A549 (cell line): ENCODE measurements around the gene LMAN1L. TPM values are rescaled to one million over a fixed set of nuclear protein-coding genes. Genes with fewer than 3 reads are reported as not detected.

Source experiments
- ATAC-seq, 2 experiments: fragments of 200-7000 bp in 1 of 2; fragments of >200 bp in 1 of 2; cut with Nextera tagmentation in 1 of 2; cut with Tn5 transposase in 1 of 2; 3 replicates each; pipeline versions ENCODE4 v1.8.0 to v1.9.1; 2018 to 2020; ENCODE audit warnings: mild to moderate bottlenecking in 1 of 2, moderate library complexity in 1 of 2
- CTCF ChIA-PET: fragments of 300-600 bp; sonication (Branson Sonifier 250); formaldehyde crosslinking; extraction: SDS; loops from one replicate; lab custom pipeline; 2021; ENCODE audit warnings: antibody characterized with exemption, inconsistent platforms; lab: Yijun Ruan, JAX
- POLR2A ChIA-PET: fragments of 350-600 bp; formaldehyde crosslinking; extraction: SDS; loops from one replicate; lab custom pipeline; 2021; ENCODE audit warnings: antibody characterized with exemption, inconsistent platforms; lab: Yijun Ruan, JAX
- DNase-seq, 2 experiments: peaks; one replicate each; pipeline versions ENCODE4 v3.0.0 to v3.0.0-alpha.2; 2011 to 2016; ENCODE audit warnings: low read depth in 1 of 2, low spot score in 1 of 2
- FAIRE-seq: peaks from 2 replicates; lab custom pipeline; 2011; peaks lifted over from hg19 to GRCh38; lab: Jason Lieb, UNC
- H3K27ac ChIP-seq, 2 experiments: fragments of >200 bp; sonication (Bioruptor Twin); formaldehyde crosslinking; 3 replicates each; pipeline ENCODE4 v1.5.1; 2016 to 2017
- H3K4me1 ChIP-seq: fragments of >200 bp; sonication (Bioruptor Twin); formaldehyde crosslinking; 3 replicates; pipeline ENCODE4 v1.6.1; 2016
- H3K4me2 ChIP-seq: fragments of >200 bp; sonication (Bioruptor Twin); formaldehyde crosslinking; 3 replicates; pipeline ENCODE4 v1.6.1; 2016
- H3K4me3 ChIP-seq: fragments of >200 bp; sonication (Bioruptor Twin); formaldehyde crosslinking; 3 replicates; pipeline ENCODE4 v1.5.1; 2016
- H3K9me3 ChIP-seq: fragments of >200 bp; sonication (Bioruptor Twin); formaldehyde crosslinking; 3 replicates; pipeline ENCODE4 v1.6.1; 2016
- CEBPB ChIP-seq, 2 experiments: fragments of >200 bp in 1 of 2; sonication (Bioruptor Twin) in 1 of 2; formaldehyde crosslinking in 1 of 2; IDR thresholded peaks; 2 replicates each; pipeline ENCODE4 v1.6.1; 2012 to 2016
- CHD2 ChIP-seq: fragments of 150-350 bp; IDR thresholded peaks from 2 replicates; pipeline ENCODE4 v1.6.1; 2014; ENCODE audit warnings: low read length; ENCODE audit not compliant: partially characterized antibody
- CTCF ChIP-seq: fragments of >200 bp; sonication (Bioruptor Twin); formaldehyde crosslinking; IDR thresholded peaks from 3 replicates; pipeline ENCODE4 v1.5.1; 2016
- E2F6 ChIP-seq: IDR thresholded peaks from 2 replicates; pipeline ENCODE4 v1.6.1; 2012; ENCODE audit warnings: low read depth, borderline replicate concordance
- EHMT2 ChIP-seq: fragments of 200-600 bp; sonication (generic); IDR thresholded peaks from 2 replicates; pipeline ENCODE4 v1.6.1; 2016; ENCODE audit warnings: antibody characterized with exemption, low read depth, mild to moderate bottlenecking, moderate library complexity
- FOSB ChIP-seq: fragments of 250-450 bp; sonication (Bioruptor Pico); IDR thresholded peaks from 2 replicates; pipeline ENCODE4 v1.5.0; 2020; ENCODE audit warnings: mild to moderate bottlenecking, moderate library complexity
- JUN ChIP-seq, 2 experiments: fragments of >200 bp; sonication (Bioruptor Twin); formaldehyde crosslinking; IDR thresholded peaks; 2 replicates in 1 of 2; 3 replicates in 1 of 2; pipeline ENCODE4 v1.6.1; 2016 to 2017
- JUNB ChIP-seq: fragments of >200 bp; sonication (Bioruptor Twin); formaldehyde crosslinking; IDR thresholded peaks from 2 replicates; pipeline ENCODE4 v1.6.1; 2016
- KDM5A ChIP-seq: fragments of 200-600 bp; sonication (generic); IDR thresholded peaks from 2 replicates; pipeline ENCODE4 v1.6.1; 2016; ENCODE audit warnings: antibody characterized with exemption, mild to moderate bottlenecking
- MAFK ChIP-seq: fragments of 450-650 bp; IDR thresholded peaks from 2 replicates; pipeline ENCODE4 v1.6.1; 2014; ENCODE audit not compliant: partially characterized antibody
- MAX ChIP-seq: IDR thresholded peaks from 2 replicates; pipeline ENCODE4 v1.6.1; 2012
- PBX3 ChIP-seq: IDR thresholded peaks from 2 replicates; pipeline ENCODE4 v1.6.1; 2012
- POLR2A ChIP-seq: IDR thresholded peaks from 2 replicates; pipeline ENCODE4 v1.6.1; 2012; ENCODE audit warnings: mild to moderate bottlenecking, low read length
- POLR2AphosphoS2 ChIP-seq: conservative IDR thresholded peaks from 2 replicates; pipeline ENCODE4 v1.6.1; 2012; ENCODE audit warnings: low read length, improper control_type of control experiment, inconsistent platforms
- RAD21 ChIP-seq, 2 experiments: fragments of >200 bp in 1 of 2; sonication (Bioruptor Twin) in 1 of 2; formaldehyde crosslinking in 1 of 2; IDR thresholded peaks in 1 of 2; conservative IDR thresholded peaks in 1 of 2; 2 replicates in 1 of 2; 3 replicates in 1 of 2; pipeline ENCODE4 v1.6.1; 2012 to 2018; ENCODE audit warnings: inconsistent platforms in 1 of 2
- REST ChIP-seq: fragments of 200-600 bp; sonication (generic); IDR thresholded peaks from 2 replicates; pipeline ENCODE4 v1.6.1; 2016; ENCODE audit warnings: antibody characterized with exemption, mild to moderate bottlenecking, moderate library complexity
- RFX5 ChIP-seq: fragments of 450-650 bp; IDR thresholded peaks from 2 replicates; pipeline ENCODE4 v1.7.1; 2014; ENCODE audit warnings: antibody characterized with exemption, mild to moderate bottlenecking, moderate library complexity
- SMC3 ChIP-seq: fragments of >200 bp; sonication (Bioruptor Twin); formaldehyde crosslinking; IDR thresholded peaks from 3 replicates; pipeline ENCODE4 v1.6.1; 2018; ENCODE audit warnings: inconsistent platforms
- TFCP2L1 ChIP-seq: fragments of 250-450 bp; sonication (Bioruptor Pico); IDR thresholded peaks from 2 replicates; pipeline ENCODE4 v1.5.0; 2021; ENCODE audit warnings: mild to moderate bottlenecking
- TP53 ChIP-seq: fragments of 250-450 bp; sonication (Bioruptor Pico); IDR thresholded peaks from 2 replicates; pipeline ENCODE4 v1.5.0; 2021; ENCODE audit warnings: mild to moderate bottlenecking, moderate library complexity
- WGBS: methylation state at CpG from one replicate; pipeline ENCODE4 v1.1.6; 2017; ENCODE audit errors: missing lambda C conversion rate; 5-methylcytosine and 5-hydroxymethylcytosine counted together
- polyA plus RNA-seq, 4 experiments: library from polyadenylated mRNA; depleted of rRNA in 3 of 4; stranded (reverse); fragments of >200 nt; fragmentation: RNase III in 1 of 4; extraction: RNeasy Plus Mini Kit Qiagen cat#74134 plus additional on column Dnase treatment in 1 of 4; gene quantifications; 2 replicates in 3 of 4; 3 replicates in 1 of 4; pipeline ENCODE4 v1.2.3, GENCODE V29; 2011 to 2017

The LMAN1L gene
- polyA plus RNA-seq, 2 of the 4 experiments (the other 2 are of a cell fraction), result not detected

- FAIRE-seq, result no peak
- no peak for DNase-seq
- Histone ChIP-seq H3K4me3 (no peak overlapping the region), H3K9me3 (no peaks in the 10 kb centered on the region), H3K4me1 (peaks cover 2% of the 10 kb centered on the region; the same call in 1 of the 3 replicates), H3K4me2 (no peak overlapping the region), H3K27ac (no peak overlapping the region)
- POLR2A ChIA-PET, result no interaction called here
- no peak for TF ChIP-seq CEBPB (IDR thresholded peaks at IDR 0.05)
- no peak for TF ChIP-seq CHD2
- TF ChIP-seq KDM5A, result no peak
- TF ChIP-seq FOSB (CRISPR knock-in tag), result no peak
- no peak for TF ChIP-seq RAD21 (conservative IDR thresholded peaks at IDR 0.05 in 1 of 2, IDR thresholded peaks at IDR 0.05 in 1 of 2)
- WGBS, result 93% methylated on average over 6 of the region's 6 CpGs
- CTCF ChIA-PET, result interaction anchor here (1.2 to 66.7 kb wide), 3 partner anchors 14 to 165 kb away, joined by 3 to 1908 read pairs (median 1908); partner anchors contain the start of genes CPLX3, CSK, LMAN1L and ULK3
- ATAC-seq, result no peak
These were observed 7.7 kb upstream of the LMAN1L start for GRCh38 chr15:74804935-74805334.

GRCh38 chr15:74807282-74807681 lies 5.4 kb upstream of the LMAN1L start:
- TF ChIP-seq JUNB (no peak), E2F6 (no peak), MAX (no peak), TP53 (CRISPR knock-in tag) (no peak), MAFK (no peak), CTCF (no peak), POLR2AphosphoS2 (no peak), REST (no peak), SMC3 (no peak), POLR2A (no peak), PBX3 (no peak), RFX5 (no peak), TFCP2L1 (no peak), JUN (IDR thresholded peaks at IDR 0.05) (no peak), EHMT2 (no peak)
- TF ChIP-seq, all 56 proteins: peak for 0
- FAIRE-seq (no peak), DNase-seq (no peak), ATAC-seq (peak in 1 of 2 experiments; percentile 27; a peak in 3 of 6 replicates)
- POLR2A ChIA-PET, result no interaction called here
- CTCF ChIA-PET, result interaction anchor here (65.6 to 66.7 kb wide), 2 partner anchors 12 to 16 kb away, joined by 1908 read pairs; partner anchors contain the start of genes CPLX3, CSK, LMAN1L and ULK3
- Histone ChIP-seq H3K4me1 (no peaks in the 10 kb centered on the region), H3K4me3 (no peak overlapping the region), H3K9me3 (no peaks in the 10 kb centered on the region), H3K4me2 (no peak overlapping the region), H3K27ac (no peak overlapping the region)
- 75% methylated on average over 5 of the region's 5 CpGs for WGBS
